ENCODE data around the gene LRPPRC.

Gene LRPPRC

GRCh38 chr2:43853141-43854081 lies 142.4 kb downstream of the LRPPRC start:
- no peak for DNase-seq

GRCh38 chr2:43852196-43852730 lies 143.5 kb downstream of the LRPPRC start:
- no peak for DNase-seq

- DNase-seq: no peak
Measured at GRCh38 chr2:43851011-43851980, 144.5 kb downstream of the LRPPRC start.

- DNase-seq: peak in 1 of 3 experiments; percentile 28
Measured at GRCh38 chr2:43848214-43848613, 147.6 kb downstream of the LRPPRC start.

GRCh38 chr2:43846140-43846793 lies 149.5 kb downstream of the LRPPRC start:
- DNase-seq: no peak

- DNase-seq: no peak
Measured at GRCh38 chr2:43845181-43845580, 150.6 kb downstream of the LRPPRC start.

- no peak for DNase-seq
Measured at GRCh38 chr2:43842866-43843226, 152.9 kb downstream of the LRPPRC start.

- DNase-seq: no peak
Measured at GRCh38 chr2:43841949-43842865, 153.6 kb downstream of the LRPPRC start.

GRCh38 chr2:43840965-43841364 lies 154.8 kb downstream of the LRPPRC start:
- no peak for DNase-seq

- DNase-seq: no peak
Measured at GRCh38 chr2:43839776-43840564, 155.8 kb downstream of the LRPPRC start.

GRCh38 chr2:43838560-43839267 lies 157.1 kb downstream of the LRPPRC start, which contains the start of the genes ABCG5 and ABCG8:
Gene ABCG5, minus strand, starts transcription at chr2:43838839. Its CDS starts 160 bp downstream, at chr2:43838679.
Gene ABCG8, plus strand, starts transcription at chr2:43838971. Its CDS starts 83 bp downstream, at chr2:43839054.
- DNase-seq: no peak

GRCh38 chr2:43837831-43838559 lies 157.8 kb downstream of the LRPPRC start:
- no peak for DNase-seq

- DNase-seq: no peak
Measured at GRCh38 chr2:43837033-43837432, 158.8 kb downstream of the LRPPRC start.
